Measurements from ENCODE around the gene DCUN1D3. TPM values are rescaled to one million over a fixed set of nuclear protein-coding genes. Genes with fewer than 3 reads are reported as not detected.
A peak's percentile ranks its signal among the peaks of the same experiment; 100 is the strongest.

DCUN1D3 gene
- total RNA-seq, 1 experiment from 2014 or later = 14.6 TPM

- Histone ChIP-seq H3K27ac (no peak overlapping the region), H2AFZ (no peak overlapping the region), H3K27me3 (ENCODE audit: insufficient read depth, low read depth) (no peaks in the 10 kb centered on the region), H3F3A (ENCODE audit: insufficient read depth, low read depth) (peaks cover 9% of the 10 kb centered on the region), H3K9me2 (ENCODE audit: insufficient read depth) (no peaks in the 10 kb centered on the region), H3K79me2 (ENCODE audit: low read depth) (peaks cover 12% of the 10 kb centered on the region), H3K4me1 (replicated peaks; ENCODE audit: insufficient read depth) (peaks cover 10% of the 10 kb centered on the region; the same call in 1 of the 2 replicates), H4K20me1 (ENCODE audit: insufficient read depth) (no peaks in the 10 kb centered on the region), H3K9me3 (ENCODE audit: insufficient read depth, low read depth) (no peaks in the 10 kb centered on the region), H3K4me3 (no peak overlapping the region), H3K4me2 (no peak overlapping the region), H3K36me3 (ENCODE audit: low read depth) (no peaks in the 10 kb centered on the region)
- no peak for DNase-seq
- BruUV-seq (replicated peaks) = no TSS peak
- POLR2A ChIA-PET (ENCODE audit: unreplicated experiment) = no interaction called here
- CTCF ChIA-PET = no interaction called here
- TF ChIP-seq CTCF (conservative IDR thresholded peaks at IDR 0.05) = no peak
- no peak for TF ChIP-seq EZH2 (IDR thresholded peaks at IDR 0.05; ENCODE audit: low read depth)
- intact Hi-C loops (cut with micrococcal nuclease; ENCODE audit: unreplicated experiment) = no loop called here
Observed at GRCh38 chr16:20811889-20812439, 88.2 kb downstream of the DCUN1D3 start.

GRCh38 chr16:20807862-20808261, 92.3 kb downstream of the DCUN1D3 start:
- BruUV-seq (replicated peaks) = no TSS peak
- H2AFZ ChIP-seq = peak overlapping the region; percentile 97; the same call in 1 of the 2 replicates

More at GRCh38 chr16:20807862-20808261, 92.3 kb downstream of the DCUN1D3 start:
- H4K20me1 ChIP-seq (ENCODE audit: insufficient read depth) = no peaks in the 10 kb centered on the region
- no peaks in the 10 kb centered on the region for H3K9me3 ChIP-seq (ENCODE audit: insufficient read depth, low read depth)
- peaks cover 14% of the 10 kb centered on the region for H3K79me2 ChIP-seq (ENCODE audit: low read depth)
- peak overlapping the region; percentile 77; the same call in 1 of the 2 replicates for H3K4me3 ChIP-seq
- H3F3A ChIP-seq (ENCODE audit: insufficient read depth, low read depth) = peaks cover 21% of the 10 kb centered on the region
- TF ChIP-seq CTCF (conservative IDR thresholded peaks at IDR 0.05) (no peak), EZH2 (IDR thresholded peaks at IDR 0.05; ENCODE audit: low read depth) (no peak)
- ChIA-PET POLR2A (ENCODE audit: unreplicated experiment) (no interaction called here), CTCF (no interaction called here)
- peaks cover 10% of the 10 kb centered on the region; the same call in 1 of the 2 replicates for H3K4me1 ChIP-seq (replicated peaks; ENCODE audit: insufficient read depth)
- H3K36me3 ChIP-seq (ENCODE audit: low read depth) = no peaks in the 10 kb centered on the region
- no peak for DNase-seq
- no peaks in the 10 kb centered on the region for H3K9me2 ChIP-seq (ENCODE audit: insufficient read depth)
- no peaks in the 10 kb centered on the region for H3K27me3 ChIP-seq (ENCODE audit: insufficient read depth, low read depth)
- no peak overlapping the region for H3K27ac ChIP-seq
- H3K4me2 ChIP-seq = peak overlapping the region; percentile 91
- intact Hi-C loops (cut with micrococcal nuclease; ENCODE audit: unreplicated experiment) = loop anchor here (2.0 kb wide), 2 partner anchors 351 to 493 kb away; partner anchors contain the start of gene LDAF1
